ENCODE measurements around the gene MAP3K1. TPM values are rescaled to one million over a fixed set of nuclear protein-coding genes. Genes with fewer than 3 reads are reported as not detected.
"Not testable (repeated sequence)": the region's sequence is repeated elsewhere in the genome, so short reads cannot be mapped to it uniquely, and the experiment has no call there.

Gene MAP3K1
- 5.1 and 5.6 TPM in 2 replicates for total RNA-seq (2014; rRNA removed; shearing (Covaris generic))
- 4.5 and 4.6 TPM in 2 replicates for polyA plus RNA-seq (2014; cell fraction: nucleus; rRNA removed)

- DNase-seq (ENCODE audit: extremely low read depth, low read depth) = peak; percentile 58
Observed at GRCh38 chr5:56814963-56815657, at the start of gene MAP3K1. MAP3K1 (plus strand) TSS chr5:56815549; CDS start chr5:56815574, 25 bp downstream.

GRCh38 chr5:56766926-56767325 is 48.4 kb upstream of the MAP3K1 start:
- no peak for DNase-seq (ENCODE audit: extremely low read depth, low read depth)

- DNase-seq (ENCODE audit: extremely low read depth, low read depth) = no peak
Observed at GRCh38 chr5:56769875-56770604, 45.3 kb upstream of the MAP3K1 start.

GRCh38 chr5:56772767-56773166 is 42.6 kb upstream of the MAP3K1 start:
- DNase-seq (ENCODE audit: extremely low read depth, low read depth) = no peak

GRCh38 chr5:56774957-56775356 is 40.4 kb upstream of the MAP3K1 start:
- DNase-seq (ENCODE audit: extremely low read depth, low read depth) = no peak

- DNase-seq (ENCODE audit: extremely low read depth, low read depth) = not testable (repeated sequence)
Observed at GRCh38 chr5:56776212-56776846, 39.0 kb upstream of the MAP3K1 start.

GRCh38 chr5:56783261-56783660 is 32.1 kb upstream of the MAP3K1 start:
- DNase-seq (ENCODE audit: extremely low read depth, low read depth) = no peak

GRCh38 chr5:56786346-56786745 is 29.0 kb upstream of the MAP3K1 start:
- DNase-seq (ENCODE audit: extremely low read depth, low read depth) = no peak

GRCh38 chr5:56791396-56791795 is 24.0 kb upstream of the MAP3K1 start:
- no peak for DNase-seq (ENCODE audit: extremely low read depth, low read depth)

GRCh38 chr5:56798521-56798920 is 16.8 kb upstream of the MAP3K1 start:
- no peak for DNase-seq (ENCODE audit: extremely low read depth, low read depth)

GRCh38 chr5:56800186-56800585 is 15.2 kb upstream of the MAP3K1 start:
- DNase-seq (ENCODE audit: extremely low read depth, low read depth) = no peak

- DNase-seq (ENCODE audit: extremely low read depth, low read depth) = no peak
Observed at GRCh38 chr5:56801256-56801655, 14.1 kb upstream of the MAP3K1 start.

- DNase-seq (ENCODE audit: extremely low read depth, low read depth) = no peak
Observed at GRCh38 chr5:56802205-56802604, 13.1 kb upstream of the MAP3K1 start.

GRCh38 chr5:56803025-56803424 is 12.3 kb upstream of the MAP3K1 start:
- no peak for DNase-seq (ENCODE audit: extremely low read depth, low read depth)

- DNase-seq (ENCODE audit: extremely low read depth, low read depth) = no peak
Observed at GRCh38 chr5:56803894-56804293, 11.5 kb upstream of the MAP3K1 start.

GRCh38 chr5:56807679-56808078 is 7.7 kb upstream of the MAP3K1 start:
- no peak for DNase-seq (ENCODE audit: extremely low read depth, low read depth)

- no peak for DNase-seq (ENCODE audit: extremely low read depth, low read depth)
Observed at GRCh38 chr5:56808211-56808610, 7.1 kb upstream of the MAP3K1 start.

GRCh38 chr5:56810826-56811225 is 4.5 kb upstream of the MAP3K1 start:
- DNase-seq (ENCODE audit: extremely low read depth, low read depth) = no peak

GRCh38 chr5:56812110-56812509 is 3.2 kb upstream of the MAP3K1 start:
- DNase-seq (ENCODE audit: extremely low read depth, low read depth) = no peak

- DNase-seq (ENCODE audit: extremely low read depth, low read depth) = no peak
Observed at GRCh38 chr5:56813302-56813701, 2.0 kb upstream of the MAP3K1 start.

- no peak for DNase-seq (ENCODE audit: extremely low read depth, low read depth)
Observed at GRCh38 chr5:56814361-56814962, 887 bp upstream of the MAP3K1 start.

Measured in NCI-H460 (cell line).